Kidney epithelial cell (primary cell): ENCODE data around the gene CDH23. TPM values are rescaled to one million over a fixed set of nuclear protein-coding genes. Genes with fewer than 3 reads are reported as not detected.

ENCODE experiments used
- DNase-seq: peaks from one replicate; pipeline ENCODE4 v3.0.0-alpha.2; 2010; ENCODE audit warnings: low read depth
- H3K27me3 ChIP-seq: 2 replicates; pipeline ENCODE4 v1.6.0; 2011; ENCODE audit warnings: low read length; ENCODE audit not compliant: control insufficient read depth, insufficient read depth
- H3K36me3 ChIP-seq: 2 replicates; pipeline ENCODE4 v1.5.1; 2011; ENCODE audit warnings: low read length; ENCODE audit not compliant: control insufficient read depth, insufficient read depth
- H3K4me3 ChIP-seq: 2 replicates; pipeline ENCODE4 v1.5.1; 2011; ENCODE audit warnings: low read depth, mild to moderate bottlenecking, control low read depth, low read length
- CTCF ChIP-seq: IDR thresholded peaks from 2 replicates; pipeline ENCODE4 v1.5.1; 2011; ENCODE audit warnings: mild to moderate bottlenecking, moderate library complexity, low read length, control low read depth, inconsistent platforms; ENCODE audit not compliant: insufficient read depth, poor library complexity, severe bottlenecking
- total RNA-seq: library from RNA; depleted of rRNA; stranded (reverse); fragments of >200 nt; gene quantifications from 2 replicates; pipeline ENCODE4 v1.2.3, GENCODE V29; 2015

Gene CDH23
- total RNA-seq, 1 donor from 2014 or later, result 0.04 TPM

- H3K27me3 ChIP-seq, result peaks cover 10% of the 10 kb centered on the region
- no peak for DNase-seq
- no peaks in the 10 kb centered on the region for H3K36me3 ChIP-seq
- no peak overlapping the region for H3K4me3 ChIP-seq
- TF ChIP-seq CTCF, result no peak
Measured at GRCh38 chr10:71594934-71595571, 198.3 kb downstream of the CDH23 start.

DNA sequence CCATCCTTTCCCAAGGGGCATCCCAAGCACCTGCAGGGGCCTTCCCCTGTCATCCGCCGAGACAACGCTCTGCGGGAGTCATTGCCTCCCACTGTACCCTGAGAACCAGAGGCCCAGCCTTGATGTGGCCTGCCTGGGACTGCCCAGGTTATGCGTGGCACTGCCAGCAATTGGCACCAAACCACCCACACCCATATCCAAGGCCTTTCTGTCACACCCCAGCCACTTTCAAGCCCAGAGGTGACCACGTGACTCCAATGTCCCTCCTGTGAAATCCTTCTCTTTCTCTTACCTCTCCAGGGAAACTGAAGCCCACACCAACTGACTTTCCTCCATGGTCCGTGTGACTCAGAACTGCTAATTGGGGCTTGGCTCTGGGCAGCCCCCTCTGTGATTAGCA, 198.9 kb downstream of the CDH23 start:
- Histone ChIP-seq H3K36me3 (no peaks in the 10 kb centered on the region), H3K27me3 (peaks cover 10% of the 10 kb centered on the region), H3K4me3 (no peak overlapping the region)
- no peak for TF ChIP-seq CTCF
- no peak for DNase-seq

DNA sequence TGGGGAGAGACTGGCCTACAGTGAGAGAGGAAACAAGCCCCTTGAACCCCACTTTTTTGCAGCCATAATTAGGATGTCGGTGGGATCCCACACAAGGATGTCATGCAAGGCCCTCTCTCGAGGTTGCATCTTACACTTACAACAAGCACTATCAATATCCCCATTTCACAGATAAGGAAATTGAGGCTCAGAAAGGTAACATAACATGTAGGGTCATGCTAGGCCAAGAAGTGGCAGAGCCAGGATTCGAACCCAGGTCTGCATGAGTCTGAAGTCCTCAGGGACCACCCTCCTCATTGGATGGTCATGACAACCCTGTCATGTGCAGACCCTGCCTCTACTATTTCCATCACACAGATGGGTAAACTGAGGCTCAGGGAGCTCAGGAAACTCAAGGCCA, 199.4 kb downstream of the CDH23 start:
- TF ChIP-seq CTCF, result no peak
- Histone ChIP-seq H3K4me3 (no peak overlapping the region), H3K27me3 (peaks cover 7% of the 10 kb centered on the region), H3K36me3 (no peaks in the 10 kb centered on the region)
- DNase-seq, result no peak

DNA sequence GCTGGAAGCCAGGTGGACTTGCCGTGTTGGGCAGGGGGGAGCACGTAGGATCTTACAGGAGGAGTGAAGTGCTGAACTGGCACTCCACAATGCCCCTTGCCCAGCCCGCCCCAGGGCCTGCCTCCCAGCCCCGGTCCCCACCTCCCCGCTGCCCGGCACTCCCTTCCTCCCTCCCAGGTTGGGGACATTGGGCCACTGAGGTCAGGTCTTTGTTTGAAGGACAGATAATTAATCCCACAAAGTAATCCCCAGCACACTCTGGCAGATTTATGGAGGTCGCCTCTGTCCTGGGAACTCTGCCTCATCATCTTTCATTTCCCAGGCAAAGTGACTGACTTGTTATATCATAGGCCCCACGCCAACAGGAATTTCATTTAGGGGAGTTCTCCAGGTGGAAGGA, 200.0 kb downstream of the CDH23 start:
- Histone ChIP-seq H3K36me3 (no peaks in the 10 kb centered on the region), H3K27me3 (peaks cover 7% of the 10 kb centered on the region), H3K4me3 (no peak overlapping the region)
- DNase-seq, result no peak
- TF ChIP-seq CTCF, result no peak

GRCh38 chr10:71597821-71598498, 201.2 kb downstream of the CDH23 start:
- no peak for DNase-seq
- Histone ChIP-seq H3K27me3 (peaks cover 6% of the 10 kb centered on the region), H3K36me3 (no peaks in the 10 kb centered on the region), H3K4me3 (no peak overlapping the region)
- TF ChIP-seq CTCF, result no peak

DNA sequence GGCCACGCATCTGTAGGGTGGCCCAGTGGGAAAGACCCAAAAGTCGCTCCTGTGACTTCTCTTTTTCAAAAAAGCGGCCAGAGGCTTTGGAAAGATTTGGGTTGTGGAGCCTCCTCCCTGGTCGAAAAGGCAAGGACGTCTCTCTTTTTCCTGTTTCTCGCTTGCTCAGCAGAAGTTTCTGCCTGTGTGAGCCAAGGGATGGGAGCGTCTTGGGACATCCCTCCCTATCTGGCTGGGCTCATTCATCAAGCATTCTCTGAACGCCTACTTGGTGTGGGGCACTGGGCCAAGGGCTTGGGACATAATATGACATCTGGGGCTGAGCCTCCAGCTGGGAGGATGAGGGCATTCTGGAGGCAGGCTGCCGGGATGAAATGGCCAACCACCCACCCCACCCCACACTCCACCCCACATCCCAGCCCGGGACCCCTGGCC, 201.9 kb downstream of the CDH23 start:
- TF ChIP-seq CTCF, result no peak
- H3K4me3 ChIP-seq, result no peak overlapping the region
- peaks cover 6% of the 10 kb centered on the region for H3K27me3 ChIP-seq
- DNase-seq, result no peak
- no peaks in the 10 kb centered on the region for H3K36me3 ChIP-seq
